ENCODE results near the gene KNSTRN. TPM values are rescaled to one million over a fixed set of nuclear protein-coding genes. Genes with fewer than 3 reads are reported as not detected.

The KNSTRN gene
- total RNA-seq, 1 donor, result 49.2 TPM

- DNase-seq (ENCODE audit: low read depth), result peak; percentile 66
- TF ChIP-seq CTCF (IDR thresholded peaks at IDR 0.05; ENCODE audit: insufficient read depth, low read depth, low read length), result peak; percentile 96
- peak overlapping the region; percentile 25 for H3K4me3 ChIP-seq (ENCODE audit: low read depth, low read length)
Measured at GRCh38 chr15:40421246-40422157, 39.0 kb downstream of the KNSTRN start.

- TF ChIP-seq CTCF (IDR thresholded peaks at IDR 0.05; ENCODE audit: insufficient read depth, low read depth, low read length), result no peak
- no peak for DNase-seq (ENCODE audit: low read depth)
- no peak overlapping the region for H3K4me3 ChIP-seq (ENCODE audit: low read depth, low read length)
Measured at GRCh38 chr15:40424483-40425115, 42.1 kb downstream of the KNSTRN start.

GRCh38 chr15:40425681-40426080, 43.2 kb downstream of the KNSTRN start:
- DNase-seq (ENCODE audit: low read depth), result no peak
- no peak for TF ChIP-seq CTCF (IDR thresholded peaks at IDR 0.05; ENCODE audit: insufficient read depth, low read depth, low read length)
- no peak overlapping the region for H3K4me3 ChIP-seq (ENCODE audit: low read depth, low read length)

- DNase-seq (ENCODE audit: low read depth), result no peak
- TF ChIP-seq CTCF (IDR thresholded peaks at IDR 0.05; ENCODE audit: insufficient read depth, low read depth, low read length), result no peak
- no peak overlapping the region for H3K4me3 ChIP-seq (ENCODE audit: low read depth, low read length)
Measured at GRCh38 chr15:40427188-40427587, 44.7 kb downstream of the KNSTRN start.

GRCh38 chr15:40428185-40428584, 45.7 kb downstream of the KNSTRN start:
- no peak for DNase-seq (ENCODE audit: low read depth)
- TF ChIP-seq CTCF (IDR thresholded peaks at IDR 0.05; ENCODE audit: insufficient read depth, low read depth, low read length), result no peak
- no peak overlapping the region for H3K4me3 ChIP-seq (ENCODE audit: low read depth, low read length)

- TF ChIP-seq CTCF (IDR thresholded peaks at IDR 0.05; ENCODE audit: insufficient read depth, low read depth, low read length), result no peak
- DNase-seq (ENCODE audit: low read depth), result no peak
- no peak overlapping the region for H3K4me3 ChIP-seq (ENCODE audit: low read depth, low read length)
Measured at GRCh38 chr15:40429068-40429710, 46.7 kb downstream of the KNSTRN start.
